ENCODE results near the gene ZNF576.
"Not testable (repeated sequence)": the region's sequence is repeated elsewhere in the genome, so short reads cannot be mapped to it uniquely, and the experiment has no call there.

ZNF576 gene

GRCh38 chr19:43642531-43642930 is 46.1 kb downstream of the ZNF576 start:
- TF ChIP-seq CTCF (IDR thresholded peaks at IDR 0.05; ENCODE audit: low read length, missing control alignments), result no peak
- H3K4me3 ChIP-seq (replicated peaks; ENCODE audit: low read depth, low read length), result no peak overlapping the region
- DNase-seq (ENCODE audit: low read depth), result no peak

GRCh38 chr19:43643326-43643725 is 46.9 kb downstream of the ZNF576 start:
- no peak overlapping the region for H3K4me3 ChIP-seq (replicated peaks; ENCODE audit: low read depth, low read length)
- TF ChIP-seq CTCF (IDR thresholded peaks at IDR 0.05; ENCODE audit: low read length, missing control alignments), result no peak
- DNase-seq (ENCODE audit: low read depth), result no peak

GRCh38 chr19:43644181-43644580 is 47.8 kb downstream of the ZNF576 start:
- no peak for TF ChIP-seq CTCF (IDR thresholded peaks at IDR 0.05; ENCODE audit: low read length, missing control alignments)
- H3K4me3 ChIP-seq (replicated peaks; ENCODE audit: low read depth, low read length), result no peak overlapping the region
- DNase-seq (ENCODE audit: low read depth), result no peak

- DNase-seq (ENCODE audit: low read depth), result no peak
- H3K4me3 ChIP-seq (replicated peaks; ENCODE audit: low read depth, low read length), result no peak overlapping the region
- TF ChIP-seq CTCF (IDR thresholded peaks at IDR 0.05; ENCODE audit: low read length, missing control alignments), result no peak
Measured at GRCh38 chr19:43648633-43649032, 52.2 kb downstream of the ZNF576 start.

GRCh38 chr19:43649514-43649913 is 53.1 kb downstream of the ZNF576 start:
- DNase-seq (ENCODE audit: low read depth), result no peak
- no peak for TF ChIP-seq CTCF (IDR thresholded peaks at IDR 0.05; ENCODE audit: low read length, missing control alignments)

GRCh38 chr19:43650276-43650675 is 53.9 kb downstream of the ZNF576 start:
- not testable (repeated sequence) for DNase-seq (ENCODE audit: low read depth)

More at GRCh38 chr19:43649514-43649913, 53.1 kb downstream of the ZNF576 start:
- no peak overlapping the region for H3K4me3 ChIP-seq (replicated peaks; ENCODE audit: low read depth, low read length)

More at GRCh38 chr19:43650276-43650675, 53.9 kb downstream of the ZNF576 start:
- not testable (repeated sequence) for H3K4me3 ChIP-seq (replicated peaks; ENCODE audit: low read depth, low read length)
